DOHH2 (cell line): ENCODE results near the gene NEMF.

Experiments
- CTCF ChIP-seq: fragments of 200-600 bp; sonication (generic); IDR thresholded peaks from one replicate; pipeline ENCODE4 v1.5.1; 2014; ENCODE audit warnings: antibody characterized with exemption, mild to moderate bottlenecking, low read depth, low read length; ENCODE audit not compliant: poor library complexity, severe bottlenecking
- EZH2phosphoT487 ChIP-seq: fragments of 200-600 bp; sonication (generic); IDR thresholded peaks from 2 replicates; pipeline ENCODE4 v1.6.1; 2017; ENCODE audit warnings: borderline replicate concordance, mild to moderate bottlenecking, antibody characterized with exemption, low read length, moderate library complexity, mixed read lengths

- TF ChIP-seq CTCF, result no peak
- TF ChIP-seq EZH2phosphoT487, result no peak
Observed at GRCh38 chr14:49875640-49876198, 23.1 kb upstream of the NEMF start.
